Body of pancreas (tissue), 4 donors: ENCODE measurements around the gene CARMIL3. TPM values are rescaled to one million over a fixed set of nuclear protein-coding genes. Genes with fewer than 3 reads are reported as not detected.
A peak's percentile ranks its signal among the peaks of the same experiment; 100 is the strongest.

ENCODE experiments used
- ATAC-seq: fragments of 150-250 bp; one replicate; pipeline ENCODE4 v1.9.1; 2016
- DNase-seq, 4 donors: peaks; one replicate each; pipeline ENCODE4 v3.0.0-alpha.2; 2019
- H3K27ac ChIP-seq, 4 donors: fragments of 200-600 bp; sonication (generic); 1 replicate in 3 of 4; 2 replicates in 1 of 4; pipeline versions ENCODE4 v1.5.1 to v1.6.1; 2016 to 2019; ENCODE audit warnings: mild to moderate bottlenecking in 1 of 4, mixed read lengths in 1 of 4, moderate library complexity in 1 of 4
- H3K27me3 ChIP-seq, 2 donors: fragments of 200-600 bp; sonication (generic); one replicate each; pipeline ENCODE4 v1.6.0; 2016; ENCODE audit warnings: mild to moderate bottlenecking in 1 of 2
- H3K36me3 ChIP-seq, 2 donors: fragments of 200-600 bp; sonication (generic); replicated peaks in 1 of 2; 2 replicates each; pipeline ENCODE4 v1.5.1; 2016; ENCODE audit warnings: low read depth in 2 of 2; ENCODE audit not compliant: insufficient read depth in 1 of 2
- H3K4me1 ChIP-seq: fragments of 200-600 bp; sonication (generic); one replicate; pipeline ENCODE4 v1.6.0; 2016
- H3K4me3 ChIP-seq, 2 donors: fragments of 200-600 bp; sonication (generic); 1 replicate in 1 of 2; 2 replicates in 1 of 2; pipeline ENCODE4 v1.5.1; 2016 to 2019
- H3K9me3 ChIP-seq, 3 donors: fragments of 200-600 bp; sonication (generic); 1 replicate in 2 of 3; 2 replicates in 1 of 3; pipeline ENCODE4 v1.5.1; 2016
- CTCF ChIP-seq, 7 experiments: fragments of 450-650 bp in 4 of 7; fragments of 200-600 bp in 3 of 7; sonication (generic) in 3 of 7; IDR thresholded peaks; one replicate each; pipeline ENCODE4 v1.5.1; 2016 to 2019; ENCODE audit warnings: antibody characterized with exemption in 7 of 7
- POLR2A ChIP-seq, 3 donors: fragments of 450-650 bp; IDR thresholded peaks; one replicate each; pipeline ENCODE4 v1.6.1; 2016; ENCODE audit warnings: antibody characterized with exemption in 3 of 3, mild to moderate bottlenecking in 2 of 3
- WGBS, 2 donors: methylation state at CpG; one replicate each; pipeline ENCODE4 v1.1.5; 2017; 5-methylcytosine and 5-hydroxymethylcytosine counted together
- intact Hi-C: fragments of 100-400 bp; cut with DNase I; formaldehyde crosslinking; loops from one replicate; pipeline ENCODE4 v1.15.1; 2023
- total RNA-seq, 2 donors: library from RNA; depleted of rRNA; stranded (reverse); fragments of >200 nt; gene quantifications; one replicate each; pipeline ENCODE4 v1.1.0, GENCODE V29; 2016

The CARMIL3 gene
- total RNA-seq, 2 donors from 2014 or later: 0.78 to 0.99 TPM

DNA sequence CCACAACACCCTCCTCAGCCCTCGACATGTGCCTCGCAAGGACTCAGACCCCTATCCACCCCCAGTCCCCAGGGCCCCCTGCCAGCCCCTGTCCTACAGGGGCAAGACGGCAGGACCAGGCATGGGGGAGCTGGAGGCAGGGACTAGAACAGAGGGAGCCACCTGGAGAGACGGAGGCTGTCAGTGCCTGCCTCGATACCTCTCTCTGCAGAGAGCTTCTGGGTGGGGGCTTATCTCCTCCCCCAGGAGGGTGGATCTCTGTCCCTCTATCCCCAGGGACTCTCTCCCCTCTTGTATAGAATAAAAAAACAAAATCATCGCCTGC is 17.6 kb downstream of the CARMIL3 start:
- Histone ChIP-seq H3K36me3 (no peaks in the 10 kb centered on the region), H3K4me1 (peaks cover 16% of the 10 kb centered on the region), H3K4me3 (no peak overlapping the region), H3K27me3 (no peaks in the 10 kb centered on the region), H3K9me3 (no peaks in the 10 kb centered on the region), H3K27ac (no peak overlapping the region)
- intact Hi-C loops: no loop called here
- peak in 1 of 4 donors; percentile 11 for DNase-seq
- no peak for ATAC-seq
- no peak for TF ChIP-seq POLR2A (IDR thresholded peaks at IDR 0.05)
- no peak for TF ChIP-seq CTCF (IDR thresholded peaks at IDR 0.05)
- WGBS, 2 donors: 84 to 88% methylated on average over 3 to 6 of the region's 6 CpGs

DNA sequence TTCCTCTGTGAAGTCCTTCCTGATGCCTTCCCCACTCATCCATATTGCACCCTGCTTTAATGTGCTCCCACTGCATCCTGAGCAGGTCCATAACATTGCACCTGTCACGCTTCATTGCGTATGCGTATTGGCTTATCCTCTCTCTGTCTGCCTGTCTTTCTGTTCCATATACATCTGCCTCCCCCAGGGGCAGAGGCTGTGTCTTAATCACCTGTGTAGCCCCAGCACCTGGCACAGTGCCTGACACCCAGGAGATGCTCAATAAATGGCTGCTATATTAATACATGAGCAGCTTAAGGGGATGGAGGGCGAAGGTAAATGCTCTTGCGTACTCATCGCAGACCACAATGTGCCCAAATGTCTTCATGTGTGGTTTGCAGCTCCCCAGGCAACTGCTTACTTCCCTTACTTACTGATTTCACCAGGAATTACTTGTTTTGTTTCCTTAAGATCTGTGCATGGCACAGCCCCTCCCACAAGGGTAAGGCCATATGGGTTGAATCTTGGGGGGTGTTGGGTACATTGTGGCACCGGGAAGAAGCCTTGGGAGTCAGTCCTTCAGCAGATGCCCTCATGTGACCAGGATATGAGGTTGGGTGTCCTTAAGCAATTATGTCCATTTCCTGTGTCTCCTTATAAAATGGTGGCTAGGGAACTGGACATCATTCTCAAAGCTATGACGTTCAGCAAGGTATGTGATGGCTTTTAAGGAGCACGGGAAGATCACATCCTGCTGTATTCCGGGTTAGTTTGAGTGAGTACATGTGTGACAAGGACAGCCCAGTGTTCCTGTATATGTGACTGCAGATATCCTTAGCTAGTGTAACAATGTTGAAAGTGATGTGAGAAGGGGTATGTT is 18.7 kb downstream of the CARMIL3 start:
- intact Hi-C loops: no loop called here
- no peaks in the 10 kb centered on the region for H3K9me3 ChIP-seq
- H3K4me3 ChIP-seq: no peak overlapping the region
- no peaks in the 10 kb centered on the region for H3K36me3 ChIP-seq
- 81 to 87% methylated on average over 10 of the region's 10 CpGs for WGBS, 2 donors
- no peaks in the 10 kb centered on the region for H3K27me3 ChIP-seq
- no peak overlapping the region for H3K27ac ChIP-seq
- DNase-seq: peak in 1 of 4 donors; percentile 7
- H3K4me1 ChIP-seq: peaks cover 26% of the 10 kb centered on the region
- TF ChIP-seq CTCF (IDR thresholded peaks at IDR 0.05) (no peak), POLR2A (IDR thresholded peaks at IDR 0.05) (no peak)
- ATAC-seq: no peak

DNA sequence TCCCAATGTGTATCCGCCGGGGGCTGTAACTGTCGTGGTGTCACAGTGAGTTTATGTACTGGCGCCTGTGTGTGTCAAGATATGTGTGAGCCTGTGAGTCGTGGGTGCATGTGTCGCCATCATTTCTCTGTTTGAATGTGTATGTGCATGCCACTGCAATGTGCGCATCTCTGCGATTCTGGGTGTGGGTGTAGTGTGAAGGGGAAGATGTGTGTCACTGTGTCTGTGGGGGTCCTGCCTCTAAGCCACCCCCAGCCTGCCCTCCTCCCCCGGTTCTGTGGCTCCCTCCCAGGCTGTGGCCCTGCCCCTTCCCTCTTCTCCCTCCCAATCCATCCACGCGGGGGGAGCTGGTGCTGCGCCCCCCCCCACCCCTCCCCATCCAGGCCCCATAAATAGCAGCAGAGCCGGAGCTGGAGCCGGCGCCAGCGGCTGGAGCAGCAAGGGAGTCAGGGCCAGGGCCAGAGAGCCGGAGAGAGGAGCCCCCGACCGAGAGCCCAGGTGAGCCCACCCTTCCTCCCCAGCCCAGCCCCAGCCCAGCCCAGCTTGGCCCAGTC is 19.4 kb downstream of the CARMIL3 start, which contains the start of gene CPNE6:
Gene CPNE6 (plus strand): TSS at position 419 of the 554 bp plus-strand sequence. CDS start 1,375 bp downstream, outside the sequence.
- no peak for ATAC-seq
- intact Hi-C loops: no loop called here
- no peaks in the 10 kb centered on the region for H3K27me3 ChIP-seq
- H3K27ac ChIP-seq: no peak within 1 kb of the TSS
- no peak for DNase-seq
- H3K4me1 ChIP-seq: peaks cover 26% of the 10 kb centered on the region
- TF ChIP-seq CTCF (IDR thresholded peaks at IDR 0.05): no peak
- no peak for TF ChIP-seq POLR2A (IDR thresholded peaks at IDR 0.05)
- H3K9me3 ChIP-seq: no peaks in the 10 kb centered on the region
- WGBS, 2 donors: 79 to 85% methylated on average over 8 to 19 of the region's 19 CpGs
- no peak within 1 kb of the TSS for H3K4me3 ChIP-seq
- H3K36me3 ChIP-seq: no peaks in the 10 kb centered on the region

- H3K27ac ChIP-seq: no peak overlapping the region
- H3K9me3 ChIP-seq: no peaks in the 10 kb centered on the region
- DNase-seq (no peak), ATAC-seq (no peak)
- H3K4me3 ChIP-seq: no peak overlapping the region
- no peaks in the 10 kb centered on the region for H3K36me3 ChIP-seq
- intact Hi-C loops: no loop called here
- no peak for TF ChIP-seq CTCF (IDR thresholded peaks at IDR 0.05)
- TF ChIP-seq POLR2A (IDR thresholded peaks at IDR 0.05): no peak
- H3K4me1 ChIP-seq: peaks cover 26% of the 10 kb centered on the region
- no peaks in the 10 kb centered on the region for H3K27me3 ChIP-seq
- 61 to 71% methylated on average over 11 to 12 of the region's 12 CpGs for WGBS, 2 donors
These were observed 20.1 kb downstream of the CARMIL3 start for GRCh38 chr14:24071836-24072430.
